T-helper 1 cell (primary cell): ENCODE data around the gene CYP24A1.

Source experiments
- DNase-seq, 5 donors: peaks; one replicate each; pipeline ENCODE4 v3.0.0-alpha.2; 2012 to 2020

CYP24A1 gene

DNA sequence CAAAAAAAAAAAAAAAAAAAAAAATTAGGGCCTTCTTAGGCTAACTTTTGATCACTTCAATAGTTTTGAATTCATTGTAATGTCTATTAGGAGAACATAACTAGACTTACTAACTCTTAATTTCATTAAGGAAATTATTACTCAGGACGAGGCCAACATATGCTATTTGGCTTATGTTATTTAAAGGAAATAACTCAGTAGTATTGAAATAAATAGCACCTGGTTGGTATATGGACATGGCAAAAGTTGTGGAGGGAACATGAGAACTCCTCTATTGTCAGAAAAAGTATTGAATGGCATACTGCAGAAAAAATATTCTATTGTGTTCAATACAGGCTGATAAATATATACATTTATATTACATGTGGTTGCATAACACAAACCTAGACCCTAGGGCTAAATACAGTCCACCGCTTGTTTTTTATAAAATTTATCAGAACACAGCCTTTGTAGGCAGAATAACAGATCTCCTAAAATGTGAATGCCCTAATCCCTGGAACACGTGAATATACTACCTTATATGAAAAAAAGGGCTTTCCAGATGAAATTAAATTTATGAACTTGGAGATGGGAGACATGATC lies 18.0 kb downstream of the CYP24A1 start:
- no peak for DNase-seq

DNA sequence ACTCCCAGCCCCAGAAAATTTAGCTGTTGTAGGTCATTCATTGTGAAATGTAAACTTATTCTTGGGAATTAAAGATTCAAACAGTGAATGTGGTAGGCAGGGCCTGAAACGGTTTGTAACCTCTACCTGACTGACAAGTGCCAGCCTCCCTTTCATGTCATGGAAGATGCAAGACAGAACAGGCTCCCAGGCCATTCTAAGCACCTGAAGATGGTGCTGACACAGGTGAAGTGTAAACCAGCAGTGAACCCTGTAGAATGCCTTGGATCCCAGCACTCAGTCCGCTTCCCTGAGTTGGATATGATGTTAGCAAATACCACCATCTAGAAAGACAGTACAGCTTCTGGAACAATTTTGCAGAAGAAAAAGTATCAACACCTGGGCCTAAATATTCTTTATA lies 19.3 kb downstream of the CYP24A1 start:
- DNase-seq = no peak

DNA sequence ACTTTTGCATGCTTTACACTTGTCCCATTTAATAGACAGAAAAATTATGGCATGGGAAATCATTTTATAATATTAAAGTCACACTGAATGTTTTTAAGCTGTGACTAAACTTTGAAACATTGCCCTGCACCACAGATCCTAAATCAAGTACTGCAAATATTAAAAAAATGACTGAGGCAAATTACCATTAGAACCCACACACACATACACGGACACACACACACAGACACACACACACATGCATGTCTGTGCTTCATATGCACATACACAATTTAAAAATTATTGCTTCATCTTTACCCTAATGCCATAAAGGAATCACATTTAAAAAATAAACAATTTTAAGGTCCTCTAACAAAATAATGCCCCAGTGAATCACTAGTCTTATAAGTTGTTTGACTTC lies 19.9 kb downstream of the CYP24A1 start:
- no peak for DNase-seq

GRCh38 chr20:54153041-54153327 lies 20.8 kb downstream of the CYP24A1 start:
- DNase-seq = no peak

DNA sequence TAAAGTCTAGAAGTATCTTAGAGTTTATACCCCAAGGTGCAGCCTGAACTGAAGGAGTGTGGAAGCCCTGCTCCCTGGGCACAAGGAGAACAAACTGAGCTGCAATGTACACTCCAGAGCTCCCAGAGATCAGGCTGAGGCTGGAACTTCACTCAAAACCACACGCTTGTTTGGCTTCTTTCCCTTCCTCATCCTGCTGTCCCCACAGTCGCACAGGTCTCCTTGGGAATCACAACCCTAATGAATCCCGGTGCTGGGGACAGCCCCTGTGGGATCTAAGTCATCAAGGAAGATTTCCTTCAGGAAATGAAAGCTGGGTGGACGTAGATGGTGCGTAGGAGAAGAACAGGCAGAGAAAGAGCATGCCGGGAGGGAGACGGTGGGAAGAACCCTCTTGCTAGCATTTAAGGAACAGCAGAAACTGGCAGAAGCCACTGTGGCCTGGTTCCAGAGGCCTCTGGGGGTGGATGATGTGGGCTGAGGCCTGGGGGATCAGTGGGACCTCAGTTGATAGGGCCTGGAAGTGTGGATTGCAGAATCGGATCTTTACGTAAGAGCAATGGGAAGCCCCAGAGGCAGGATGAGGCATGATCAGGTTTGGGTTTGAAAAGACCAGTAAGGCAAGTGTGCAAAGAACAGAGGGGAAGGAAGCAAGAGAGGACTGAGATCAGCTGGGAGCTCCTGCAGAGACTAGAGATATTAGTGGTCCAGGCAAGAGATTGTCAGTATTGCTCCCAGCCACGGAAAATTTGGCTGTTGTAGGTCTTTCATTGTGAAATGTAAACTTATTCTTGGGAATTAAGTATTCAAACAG lies 21.4 kb downstream of the CYP24A1 start:
- no peak for DNase-seq

GRCh38 chr20:54151511-54152226 lies 22.1 kb downstream of the CYP24A1 start:
- no peak for DNase-seq

DNA sequence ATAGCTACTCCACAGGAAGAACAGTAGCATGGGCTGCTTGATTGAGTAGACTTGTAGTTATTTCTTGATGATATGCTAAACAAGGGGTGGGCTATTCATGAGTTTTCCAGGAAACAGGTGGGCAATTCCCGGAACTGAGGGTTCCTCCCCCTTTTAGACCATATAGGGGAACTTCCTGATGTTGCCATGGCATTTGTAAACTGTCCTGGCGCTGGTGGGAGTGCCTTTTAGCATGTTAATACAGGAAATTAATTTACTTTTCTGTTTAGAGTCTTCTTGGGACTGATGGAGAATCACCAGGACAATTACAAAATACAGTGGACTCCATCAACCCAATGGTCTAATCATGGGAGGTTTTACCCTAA lies 22.7 kb downstream of the CYP24A1 start:
- DNase-seq = no peak

DNA sequence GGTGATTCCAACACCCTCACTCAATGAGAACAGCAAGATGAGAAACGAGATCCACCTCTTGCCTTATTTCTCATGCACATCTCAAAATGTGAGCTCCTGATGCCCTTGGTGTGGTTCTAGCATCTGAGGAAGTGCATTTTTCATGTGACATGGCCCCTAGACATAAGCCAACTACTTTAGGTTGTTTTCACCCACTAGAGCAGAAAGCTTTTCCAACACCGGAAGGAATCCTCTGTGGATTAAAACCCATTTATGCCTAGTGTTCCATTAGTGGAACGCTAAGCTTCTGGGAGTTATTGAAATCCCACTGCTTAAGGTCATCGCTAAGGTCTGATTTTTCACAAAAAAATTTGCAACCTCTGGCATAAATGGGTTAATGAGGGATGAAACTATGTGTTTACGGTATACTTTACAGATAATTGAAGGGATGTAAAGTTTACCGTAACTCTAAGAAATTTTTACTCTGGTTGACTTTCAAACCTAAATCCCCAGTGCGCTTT lies 24.0 kb downstream of the CYP24A1 start:
- DNase-seq = no peak

- no peak for DNase-seq
These were observed 24.6 kb downstream of the CYP24A1 start for GRCh38 chr20:54148947-54149764.

- no peak for DNase-seq
These were observed 27.1 kb downstream of the CYP24A1 start for GRCh38 chr20:54146672-54147071.

- no peak for DNase-seq
These were observed 28.9 kb downstream of the CYP24A1 start for GRCh38 chr20:54144847-54145414.

DNA sequence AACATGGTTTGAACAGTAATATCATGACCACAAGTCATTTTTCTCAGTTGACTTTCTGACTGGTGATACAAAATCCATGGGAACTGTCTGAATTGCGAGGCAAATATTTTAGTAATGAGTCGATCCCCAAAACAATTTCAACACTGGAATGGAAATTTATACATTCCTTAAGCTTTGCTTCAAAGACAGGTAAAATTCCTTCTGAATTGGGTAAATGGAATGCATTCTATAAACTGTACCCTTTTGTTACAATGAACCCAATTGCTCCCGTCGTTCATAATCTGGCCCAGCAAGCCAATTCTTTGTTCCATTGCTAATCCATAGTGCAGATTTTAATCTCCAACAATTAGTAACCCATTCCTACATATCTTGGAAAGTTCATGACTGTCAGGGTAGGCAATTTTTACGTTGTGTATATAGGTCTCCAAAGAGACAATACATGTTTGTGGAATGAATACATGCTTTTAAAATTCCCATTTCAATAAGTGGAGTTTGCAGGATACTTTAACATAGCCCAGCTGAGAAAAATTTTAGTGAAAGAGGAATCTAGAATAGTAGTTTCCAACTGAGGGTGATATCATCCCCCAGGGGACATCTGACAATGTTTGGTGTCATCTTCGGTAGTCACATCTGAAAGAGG lies 32.7 kb downstream of the CYP24A1 start:
- DNase-seq = no peak

DNA sequence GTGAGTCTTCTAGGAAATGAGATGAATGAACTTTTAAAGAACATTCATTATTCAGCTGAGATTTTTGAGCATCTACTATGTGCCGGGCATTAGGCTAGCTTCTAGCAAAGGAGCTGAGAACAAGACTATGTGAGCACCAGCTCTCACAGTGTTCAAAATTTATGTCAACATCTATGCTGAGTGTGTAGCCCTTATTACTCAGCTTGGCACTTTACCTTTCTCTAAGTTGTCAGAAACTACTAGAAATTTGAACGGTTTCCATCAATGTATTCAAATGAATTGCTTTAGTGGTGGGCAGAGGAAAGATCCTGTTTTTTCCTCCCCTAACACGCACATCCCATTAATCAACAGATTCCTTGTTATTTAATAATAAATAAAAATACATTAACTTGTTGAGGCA lies 33.3 kb downstream of the CYP24A1 start:
- no peak for DNase-seq

- DNase-seq = no peak
These were observed 33.7 kb downstream of the CYP24A1 start for GRCh38 chr20:54140067-54140466.

DNA sequence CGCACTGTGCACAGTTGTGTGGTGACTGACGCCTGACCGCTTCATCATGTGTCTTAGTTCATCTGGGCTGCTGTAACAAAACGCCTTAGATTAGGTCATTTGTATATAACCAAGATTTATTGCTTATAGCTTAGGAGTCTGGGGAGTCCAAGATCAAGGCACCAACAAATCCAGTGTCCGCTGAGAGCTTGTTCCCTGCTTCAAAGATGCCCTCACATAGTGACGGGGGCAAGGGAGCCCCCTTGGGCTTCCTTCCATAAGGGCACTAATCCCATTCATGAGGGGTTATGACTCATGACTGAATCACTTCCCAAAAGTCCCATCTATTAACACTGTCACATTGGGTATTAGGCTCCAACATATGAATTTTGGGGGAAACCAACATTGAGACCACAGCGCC lies 34.6 kb downstream of the CYP24A1 start:
- no peak for DNase-seq

DNA sequence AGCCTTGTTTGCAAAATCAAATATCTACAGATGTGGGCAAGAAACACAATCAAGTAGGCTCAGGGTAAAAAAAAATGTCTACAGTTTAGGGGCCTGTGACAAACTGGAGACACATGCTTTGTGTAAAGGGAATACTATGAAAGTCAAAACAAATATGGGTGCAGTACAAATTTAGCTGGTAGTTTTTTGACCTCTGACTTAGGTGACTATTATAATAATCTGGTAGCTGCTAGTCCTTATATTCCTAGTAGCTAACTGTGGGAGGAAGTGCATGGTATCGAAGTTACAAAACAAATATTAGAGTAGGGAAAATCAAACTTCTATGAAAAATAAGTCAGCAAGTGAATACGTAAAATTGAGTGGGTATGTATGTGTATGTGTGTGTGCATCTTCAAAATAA lies 35.4 kb downstream of the CYP24A1 start:
- no peak for DNase-seq

DNA sequence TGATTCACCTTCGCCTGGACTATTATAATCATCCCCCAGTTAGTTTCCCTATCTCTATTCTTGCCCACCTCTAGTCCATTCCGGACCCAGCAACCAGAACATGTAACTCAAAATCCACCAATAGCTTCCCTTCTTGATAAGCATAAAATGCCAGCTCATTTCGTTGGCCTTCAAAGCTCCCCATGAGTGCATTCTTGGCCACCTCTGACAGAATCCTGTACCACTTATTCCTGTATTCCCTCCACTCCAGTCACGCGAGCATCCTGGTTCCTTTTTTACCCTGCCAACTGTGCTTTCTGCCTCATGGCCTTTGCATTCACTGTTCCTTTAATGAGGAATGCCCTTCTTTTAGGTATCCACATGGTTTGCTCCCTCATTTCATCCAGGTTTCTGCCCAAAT lies 36.7 kb downstream of the CYP24A1 start:
- no peak for DNase-seq

GRCh38 chr20:54134445-54135220 lies 39.2 kb downstream of the CYP24A1 start:
- DNase-seq = no peak

- DNase-seq = no peak
These were observed 40.1 kb downstream of the CYP24A1 start for GRCh38 chr20:54133434-54134427.
